GM12801 (cell line): ENCODE results near the gene ATP9A.

Source experiments
- TF ChIP-seq, protein P1 (sequence below): IDR thresholded peaks from one replicate; pipeline ENCODE4 v1.5.1; 2011; ENCODE audit warnings: control low read depth; ENCODE audit not compliant: insufficient read length; ENCODE audit errors: extremely low read depth

Gene ATP9A

DNA sequence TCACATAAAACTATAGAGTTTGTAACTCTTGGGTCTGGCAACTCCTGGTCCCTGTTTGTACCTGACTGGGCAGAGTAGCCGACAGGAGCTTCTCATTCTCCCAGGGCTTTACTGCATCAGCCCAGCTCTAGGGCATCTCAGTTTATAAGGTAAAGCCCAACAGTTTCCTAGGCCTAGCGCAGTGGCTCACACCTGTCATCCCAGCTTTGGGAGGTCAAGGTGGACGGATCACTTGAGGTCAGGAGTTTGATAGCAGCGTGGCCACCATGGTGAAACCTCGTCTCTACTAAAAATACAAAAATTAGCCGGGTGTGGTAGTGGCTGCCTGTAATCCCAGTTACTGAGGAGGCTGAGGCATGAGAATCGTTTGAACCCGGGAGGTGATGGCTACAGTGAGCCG lies 47.8 kb downstream of the ATP9A start:
- TF ChIP-seq, protein P1, sequence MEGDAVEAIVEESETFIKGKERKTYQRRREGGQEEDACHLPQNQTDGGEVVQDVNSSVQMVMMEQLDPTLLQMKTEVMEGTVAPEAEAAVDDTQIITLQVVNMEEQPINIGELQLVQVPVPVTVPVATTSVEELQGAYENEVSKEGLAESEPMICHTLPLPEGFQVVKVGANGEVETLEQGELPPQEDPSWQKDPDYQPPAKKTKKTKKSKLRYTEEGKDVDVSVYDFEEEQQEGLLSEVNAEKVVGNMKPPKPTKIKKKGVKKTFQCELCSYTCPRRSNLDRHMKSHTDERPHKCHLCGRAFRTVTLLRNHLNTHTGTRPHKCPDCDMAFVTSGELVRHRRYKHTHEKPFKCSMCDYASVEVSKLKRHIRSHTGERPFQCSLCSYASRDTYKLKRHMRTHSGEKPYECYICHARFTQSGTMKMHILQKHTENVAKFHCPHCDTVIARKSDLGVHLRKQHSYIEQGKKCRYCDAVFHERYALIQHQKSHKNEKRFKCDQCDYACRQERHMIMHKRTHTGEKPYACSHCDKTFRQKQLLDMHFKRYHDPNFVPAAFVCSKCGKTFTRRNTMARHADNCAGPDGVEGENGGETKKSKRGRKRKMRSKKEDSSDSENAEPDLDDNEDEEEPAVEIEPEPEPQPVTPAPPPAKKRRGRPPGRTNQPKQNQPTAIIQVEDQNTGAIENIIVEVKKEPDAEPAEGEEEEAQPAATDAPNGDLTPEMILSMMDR = no peak

DNA sequence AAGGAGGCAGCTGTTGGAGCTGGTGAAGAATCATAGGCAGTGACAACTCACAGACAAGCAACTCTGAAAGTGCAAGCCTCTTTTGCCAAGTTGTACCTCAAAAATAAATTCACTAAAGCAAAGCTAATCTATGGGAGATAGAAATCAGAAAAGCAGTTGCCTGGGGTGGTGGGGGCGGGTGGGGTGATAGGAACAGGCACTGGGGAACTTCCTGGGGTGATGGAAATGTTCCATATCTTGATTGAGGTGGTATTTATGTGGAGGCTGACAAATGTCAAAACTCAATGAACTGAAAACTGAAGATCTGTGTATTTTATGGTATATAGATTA lies 52.4 kb downstream of the ATP9A start:
- TF ChIP-seq, protein P1 = no peak

DNA sequence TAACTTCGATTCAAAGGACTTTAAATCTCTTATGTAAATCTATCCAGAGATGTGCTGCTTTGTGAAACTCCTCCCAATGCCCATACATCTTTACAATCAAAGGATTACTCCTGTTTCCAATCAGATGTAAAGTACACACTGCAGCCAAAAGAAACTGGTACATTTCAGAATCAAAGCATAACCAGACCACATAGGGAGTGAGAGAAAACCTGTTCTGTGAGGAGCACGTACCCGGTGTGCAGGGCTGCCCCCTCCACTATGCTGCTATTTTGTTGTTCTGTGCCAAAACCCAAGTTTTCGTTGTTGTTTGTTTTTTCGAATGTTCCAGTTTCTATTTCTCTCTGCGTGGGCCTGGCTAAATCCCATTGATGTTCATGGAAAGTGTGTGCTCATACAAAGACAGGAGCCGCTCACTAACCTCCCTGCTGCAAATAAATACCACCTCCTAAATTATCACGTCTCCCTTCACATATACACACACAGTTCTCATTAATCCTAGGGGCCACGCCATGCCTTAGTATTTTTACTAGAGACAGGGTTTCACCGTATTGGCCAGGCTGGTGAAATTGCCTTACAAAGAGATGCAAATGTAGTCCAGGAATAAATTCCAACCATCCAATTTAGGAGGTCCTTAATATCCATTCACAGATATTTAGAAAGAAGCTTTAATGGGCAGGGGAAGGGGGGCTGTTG lies 52.9 kb downstream of the ATP9A start:
- TF ChIP-seq, protein P1 = no peak

DNA sequence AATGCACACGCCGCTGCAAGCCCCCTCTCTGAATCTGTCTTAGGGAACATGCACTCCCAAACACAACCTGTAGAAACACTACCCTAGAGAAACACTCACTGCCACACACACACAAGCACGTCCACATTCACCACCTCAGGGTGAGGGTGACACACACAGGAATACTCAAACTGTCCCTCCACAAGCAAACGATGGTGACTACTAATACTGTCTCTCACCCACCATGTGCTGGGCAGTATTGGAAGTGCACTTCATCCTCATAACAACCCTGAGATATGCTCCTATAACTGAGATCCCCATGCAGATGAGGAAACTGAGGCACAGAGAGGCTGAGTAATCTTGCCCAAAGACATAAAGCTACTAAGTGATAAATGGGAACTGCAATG lies 55.0 kb downstream of the ATP9A start:
- TF ChIP-seq, protein P1 = no peak

DNA sequence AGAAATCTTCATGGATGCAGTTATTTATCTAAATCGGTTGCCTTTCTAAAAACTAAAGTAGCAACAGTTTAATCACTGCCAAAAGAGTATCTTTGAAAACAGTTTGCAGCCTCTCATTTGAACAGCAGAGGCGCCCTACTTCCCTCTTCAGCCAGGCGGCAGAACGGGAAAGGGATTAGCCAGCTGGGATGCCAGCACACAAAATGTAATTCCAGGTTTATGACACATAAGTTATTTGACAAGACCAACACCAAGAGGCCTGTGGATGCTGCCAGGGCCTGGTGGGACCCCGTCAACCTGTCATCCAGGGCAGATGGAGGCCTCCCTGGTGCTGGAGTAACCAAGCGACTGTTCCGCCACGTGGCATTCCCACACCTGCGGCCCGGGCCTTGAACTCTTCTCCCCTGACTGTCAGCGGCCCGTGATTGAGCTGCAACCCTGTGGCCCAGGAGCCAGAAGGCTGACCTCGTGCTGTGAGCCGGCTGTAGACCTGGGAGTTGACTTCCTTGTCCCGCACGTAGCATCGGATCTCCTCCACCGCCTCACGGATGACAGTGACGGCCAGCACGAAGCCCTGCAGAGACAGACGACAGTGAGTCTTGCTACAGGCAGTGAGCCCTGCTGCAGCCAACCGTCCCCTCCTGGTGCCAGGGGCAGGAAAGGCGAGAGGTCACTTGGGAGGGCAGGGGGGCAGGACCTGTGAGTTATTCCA lies 55.5 kb downstream of the ATP9A start:
- TF ChIP-seq, protein P1 = no peak

DNA sequence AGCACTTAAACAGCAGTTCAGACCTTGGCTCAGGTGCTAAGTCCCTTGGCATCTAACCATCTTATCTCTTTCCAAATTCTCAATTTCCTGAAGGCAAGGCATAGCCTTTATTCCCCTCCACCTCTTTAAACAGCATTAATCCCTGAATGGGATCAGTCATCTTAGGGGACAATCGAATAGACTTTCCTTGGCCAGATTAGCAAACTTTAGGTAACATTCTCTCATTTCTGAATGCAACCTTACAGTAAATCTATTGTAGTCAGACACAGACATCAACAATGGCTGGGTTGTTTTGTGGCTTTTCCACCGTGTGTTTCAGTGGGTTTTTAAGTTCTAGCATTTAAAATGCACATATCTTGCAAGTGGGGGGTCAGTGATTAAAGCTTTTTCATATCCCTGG lies 56.8 kb downstream of the ATP9A start:
- TF ChIP-seq, protein P1 = no peak

DNA sequence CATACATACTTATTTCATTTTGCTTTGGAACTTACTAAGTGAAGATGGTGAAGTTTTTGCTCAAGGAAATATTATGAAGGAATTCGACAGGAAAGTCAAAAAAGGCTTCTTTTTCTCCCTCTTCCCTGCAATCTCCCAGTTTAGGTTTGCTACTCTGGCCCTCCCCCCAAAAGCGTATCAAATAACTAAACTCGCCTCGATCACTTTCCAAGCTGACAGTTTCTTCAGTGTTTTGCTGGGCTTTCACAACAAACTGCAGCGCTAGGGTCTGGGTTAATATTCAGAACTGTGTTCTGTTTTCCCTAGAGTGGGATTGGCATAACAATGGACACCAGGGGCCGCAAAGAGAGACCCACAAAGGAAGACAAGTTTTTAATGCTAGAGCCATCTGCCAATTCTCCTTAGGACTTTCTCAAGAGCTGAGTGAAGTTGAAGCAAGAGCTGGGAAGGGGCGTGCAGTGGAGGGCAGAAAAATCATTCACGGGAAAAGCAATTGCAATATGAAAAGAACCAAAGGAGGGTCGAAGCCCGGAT lies 57.8 kb downstream of the ATP9A start:
- TF ChIP-seq, protein P1 = no peak
